AG04450 (cell line): Measurements from ENCODE around the gene TSPAN33. TPM values are rescaled to one million over a fixed set of nuclear protein-coding genes. Genes with fewer than 3 reads are reported as not detected.

Source experiments
- CTCF ChIA-PET: fragments of 300-600, 350-600 bp; formaldehyde crosslinking; extraction: SDS; loops from one replicate; lab custom pipeline; 2022; ENCODE audit warnings: antibody characterized with exemption, inconsistent platforms; lab: Charles Lee
- POLR2A ChIA-PET: fragments of 350-600 bp; formaldehyde crosslinking; extraction: SDS; loops from one replicate; lab custom pipeline; 2021; ENCODE audit warnings: antibody characterized with exemption, inconsistent platforms; lab: Yijun Ruan, JAX
- DNase-seq: peaks from one replicate; pipeline ENCODE4 v3.0.0-alpha.2; 2011; ENCODE audit warnings: low read depth, low spot score
- H3K27ac ChIP-seq: one replicate; pipeline ENCODE4 v1.5.1; 2012; ENCODE audit warnings: low read depth, low read length, control low read depth
- H3K27me3 ChIP-seq: one replicate; pipeline ENCODE4 v1.6.0; 2012; ENCODE audit warnings: low read length; ENCODE audit not compliant: control insufficient read depth, insufficient read depth
- H3K4me3 ChIP-seq: 2 replicates; pipeline ENCODE4 v1.5.1; 2011; ENCODE audit warnings: mild to moderate bottlenecking, low read depth, low read length, control low read depth
- H3K9me3 ChIP-seq: 2 replicates; pipeline ENCODE4 v1.5.1; 2012; ENCODE audit warnings: low read length; ENCODE audit not compliant: control insufficient read depth, insufficient read depth
- CTCF ChIP-seq: IDR thresholded peaks from 2 replicates; pipeline ENCODE4 v1.5.1; 2011; ENCODE audit warnings: low read depth, low read length, control low read depth, inconsistent platforms
- polyA plus RNA-seq: library from polyadenylated mRNA; depleted of rRNA; stranded (reverse); fragments of >200 nt; gene quantifications from 2 replicates; pipeline ENCODE4 v1.2.3, GENCODE V29; 2011

Gene TSPAN33
- polyA plus RNA-seq, 1 experiment = 0.88 TPM

- POLR2A ChIA-PET = interaction anchor here (1.0 kb wide), 1 partner anchor 14 kb away, joined by 4 read pairs; no protein-coding TSS in a partner anchor
- DNase-seq = no peak
- Histone ChIP-seq H3K4me3 (no peak overlapping the region), H3K9me3 (no peaks in the 10 kb centered on the region), H3K27me3 (no peaks in the 10 kb centered on the region), H3K27ac (no peak overlapping the region)
- no peak for TF ChIP-seq CTCF
- CTCF ChIA-PET = interaction anchor here (1.2 to 2.1 kb wide), 2 partner anchors 39 to 95 kb away, joined by 3 to 13 read pairs; no protein-coding TSS in a partner anchor
Observed at GRCh38 chr7:129203050-129203741, 58.7 kb downstream of the TSPAN33 start.

GRCh38 chr7:129205126-129205818 lies 60.8 kb downstream of the TSPAN33 start:
- no peak overlapping the region for H3K27ac ChIP-seq
- no peaks in the 10 kb centered on the region for H3K9me3 ChIP-seq
- CTCF ChIA-PET = interaction anchor here (0.6 kb wide), 1 partner anchor 19 kb away, joined by 3 read pairs; no protein-coding TSS in a partner anchor
- DNase-seq = no peak
- no peaks in the 10 kb centered on the region for H3K27me3 ChIP-seq
- TF ChIP-seq CTCF = no peak
- POLR2A ChIA-PET = no interaction called here
- no peak overlapping the region for H3K4me3 ChIP-seq

- no peak for TF ChIP-seq CTCF
- no peak for DNase-seq
- H3K9me3 ChIP-seq = no peaks in the 10 kb centered on the region
- H3K27ac ChIP-seq = no peak overlapping the region
- ChIA-PET CTCF (interaction anchor here (0.6 to 9.4 kb wide), 4 partner anchors 12 to 115 kb away, joined by 4 to 188 read pairs (median 6); no protein-coding TSS in a partner anchor), POLR2A (no interaction called here)
- no peaks in the 10 kb centered on the region for H3K27me3 ChIP-seq
- H3K4me3 ChIP-seq = no peak overlapping the region
Observed at GRCh38 chr7:129205987-129206785, 61.7 kb downstream of the TSPAN33 start.

DNA sequence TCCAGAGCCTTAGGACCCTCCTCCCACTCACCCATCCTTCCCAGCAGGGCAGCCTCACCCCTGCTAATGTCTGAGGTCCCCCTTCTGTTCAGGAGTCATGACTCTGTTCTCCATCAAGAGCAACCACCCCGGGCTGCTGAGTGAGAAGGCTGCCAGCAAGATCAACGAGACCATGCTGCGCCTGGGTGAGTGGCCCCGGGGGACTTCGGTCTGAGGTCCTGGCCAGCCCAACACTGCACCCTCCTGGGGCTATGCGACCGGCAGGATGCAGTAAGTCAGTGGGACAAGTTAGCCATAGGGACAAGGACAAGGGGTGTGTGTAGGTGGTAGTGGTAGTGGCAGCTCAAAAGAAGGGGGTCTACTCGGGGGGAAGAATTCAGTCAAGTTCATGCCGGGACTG lies 64.2 kb downstream of the TSPAN33 start:
- Histone ChIP-seq H3K27ac (no peak overlapping the region), H3K4me3 (no peak overlapping the region), H3K27me3 (no peaks in the 10 kb centered on the region), H3K9me3 (no peaks in the 10 kb centered on the region)
- DNase-seq = no peak
- no peak for TF ChIP-seq CTCF
- ChIA-PET CTCF (interaction anchor here (0.7 to 9.4 kb wide), 5 partner anchors 10 to 202 kb away, joined by 3 to 188 read pairs (median 9); no protein-coding TSS in a partner anchor), POLR2A (no interaction called here)
